A673 (cell line): ENCODE data around the gene TPM4.
"Not testable (repeated sequence)": the region's sequence is repeated elsewhere in the genome, so short reads cannot be mapped to it uniquely, and the experiment has no call there.

Experiments used
- CTCF ChIP-seq: fragments of 300-800, 200-600 bp; sonication (generic); conservative IDR thresholded peaks from 2 replicates; pipeline ENCODE4 v1.5.1; 2017; ENCODE audit warnings: low read depth, mild to moderate bottlenecking, antibody characterized with exemption, low read length, moderate library complexity, mixed read lengths
- EZH2 ChIP-seq: fragments of 200-600 bp; sonication (generic); IDR thresholded peaks from 2 replicates; pipeline ENCODE4 v1.6.1; 2017; ENCODE audit warnings: borderline replicate concordance, low read depth, mild to moderate bottlenecking, mixed read lengths, antibody characterized with exemption, low read length; ENCODE audit not compliant: poor library complexity, severe bottlenecking

DNA sequence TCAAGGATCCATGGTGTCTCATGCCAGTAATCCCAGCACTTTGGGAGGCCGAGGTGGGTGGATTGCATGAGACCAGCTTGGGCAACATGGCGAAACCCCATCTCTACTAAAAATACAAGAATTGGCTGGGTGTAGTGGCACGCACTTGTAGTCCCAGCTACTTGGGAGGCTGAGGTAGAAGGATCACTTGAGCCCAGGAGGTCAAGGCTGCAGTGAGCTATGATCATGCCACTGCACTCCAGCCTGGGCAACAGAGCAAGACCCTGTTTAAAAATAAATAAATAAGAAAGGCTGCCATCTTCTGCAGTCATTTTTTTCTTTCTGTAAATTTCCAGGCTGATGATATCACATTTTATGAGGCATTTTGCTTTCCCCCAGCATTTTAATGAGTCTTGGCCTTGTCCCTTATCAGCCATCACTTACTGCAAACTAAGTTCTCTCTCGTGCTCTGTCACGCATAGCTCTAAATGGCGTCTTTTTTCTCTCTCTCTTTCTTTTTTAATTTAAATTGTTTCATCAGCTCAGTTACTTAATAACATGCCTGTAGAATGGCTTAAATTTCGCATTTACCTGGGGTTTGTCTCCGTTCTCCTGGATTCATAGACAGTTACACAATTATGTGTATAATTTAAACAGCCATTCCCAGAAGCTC, 23.1 kb downstream of the TPM4 start:
- not testable (repeated sequence) for TF ChIP-seq CTCF, EZH2
